Measurements from ENCODE around the gene ZNF550. TPM values are rescaled to one million over a fixed set of nuclear protein-coding genes. Genes with fewer than 3 reads are reported as not detected.

The ZNF550 gene
- total and polyA plus RNA-seq, 10 donors, result 5.4 to 39.5 (median 11.4) TPM

GRCh38 chr19:57558525-57558924 lies 1.1 kb downstream of the ZNF550 start:
- Histone ChIP-seq H3K4me3 (peak overlapping the region; percentile 72 to 99 (median 90)), H3K4me1 (peaks cover 10 to 26% (median 19%) of the 10 kb centered on the region in 6 donors), H3K36me3 (peaks cover 4 to 37% (median 28%) of the 10 kb centered on the region in 6 donors), H3K27me3 (replicated peaks in 1 of 7) (peaks cover 0 to 5% (median 0%) of the 10 kb centered on the region in 7 donors), H3K27ac (peak overlapping the region in 3 of 8 donors; percentile 82 to 87 (median 83)), H3K9me3 (peaks cover 0 to 67% (median 54%) of the 10 kb centered on the region in 8 donors)
- TF ChIP-seq POLR2A (IDR thresholded peaks at IDR 0.05) (no peak), POLR2AphosphoS5 (IDR thresholded peaks at IDR 0.05) (no peak), CTCF (IDR thresholded peaks at IDR 0.05 in 8 of 11, conservative IDR thresholded peaks at IDR 0.05 in 3 of 11) (no peak)
- intact Hi-C loops (cut with DNase I; ENCODE audit: low total_unique reads), result no loop called here
- DNase-seq, result no peak
- 45 to 54% (median 47%) methylated on average over 6 of the region's 6 CpGs for WGBS, 5 donors

DNA sequence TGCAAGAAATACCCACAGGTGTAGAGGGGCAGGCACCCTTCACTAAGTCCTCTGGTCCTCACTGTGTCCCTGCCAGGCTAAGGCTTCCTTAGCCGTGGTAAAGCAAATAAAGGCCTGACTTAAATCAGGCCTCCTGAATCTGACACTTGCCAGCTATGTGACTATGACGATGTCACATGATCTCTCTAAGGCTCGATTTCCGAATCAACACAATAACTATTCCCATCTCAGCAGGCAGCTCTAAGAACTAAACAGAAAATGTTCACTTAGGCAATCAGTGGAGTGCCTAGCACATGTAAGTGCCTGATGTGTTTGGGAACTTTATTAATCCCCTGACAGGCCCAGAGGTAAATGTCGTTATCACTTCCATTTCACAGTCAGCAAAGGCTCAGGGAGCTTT lies 2.0 kb downstream of the ZNF550 start:
- 89 to 95% (median 94%) methylated on average over 5 of the region's 5 CpGs for WGBS, 5 donors
- no peak for TF ChIP-seq POLR2A (IDR thresholded peaks at IDR 0.05)
- no peak for TF ChIP-seq POLR2AphosphoS5 (IDR thresholded peaks at IDR 0.05)
- TF ChIP-seq CTCF (IDR thresholded peaks at IDR 0.05 in 8 of 11, conservative IDR thresholded peaks at IDR 0.05 in 3 of 11), result no peak

DNA sequence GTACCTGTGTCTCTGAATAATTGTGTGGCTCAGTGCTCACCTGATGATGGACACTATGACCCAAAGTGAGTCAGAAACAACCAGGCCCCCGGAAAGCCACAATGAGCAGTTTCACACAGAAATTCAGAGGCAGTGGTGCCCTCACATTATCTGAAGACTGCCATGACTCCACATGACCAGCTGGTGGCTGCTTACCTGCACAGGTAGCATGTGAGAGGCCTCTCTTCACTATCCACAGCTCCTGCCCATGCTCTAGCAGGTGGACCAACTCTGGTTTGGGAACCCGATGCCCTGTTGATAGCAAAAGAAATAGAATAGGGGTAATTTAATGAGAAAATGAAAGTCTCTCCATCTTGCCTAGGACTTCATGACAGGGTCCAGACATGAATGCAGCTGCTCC lies 7.2 kb downstream of the ZNF550 start:
- intact Hi-C loops (cut with DNase I; ENCODE audit: low total_unique reads), result no loop called here
- H3K27me3 ChIP-seq (replicated peaks in 1 of 7), result no peaks in the 10 kb centered on the region
- no peak for DNase-seq
- TF ChIP-seq POLR2A (IDR thresholded peaks at IDR 0.05) (no peak), CTCF (IDR thresholded peaks at IDR 0.05 in 8 of 11, conservative IDR thresholded peaks at IDR 0.05 in 3 of 11) (no peak), POLR2AphosphoS5 (IDR thresholded peaks at IDR 0.05) (no peak)
- WGBS, 5 donors, result 92 to 100% (median 96%) methylated on average over 2 of the region's 2 CpGs
- peaks cover 33 to 98% (median 88%) of the 10 kb centered on the region in 6 donors for H3K36me3 ChIP-seq
- no peak overlapping the region for H3K4me3 ChIP-seq
- peaks cover 11 to 91% (median 87%) of the 10 kb centered on the region in 8 donors for H3K9me3 ChIP-seq
- no peak overlapping the region for H3K27ac ChIP-seq
- no peaks in the 10 kb centered on the region for H3K4me1 ChIP-seq

More for the DNA sequence above, 2.0 kb downstream of the ZNF550 start:
- H3K9me3 ChIP-seq, result peaks cover 0 to 67% (median 54%) of the 10 kb centered on the region in 8 donors
- peaks cover 0 to 2% (median 0%) of the 10 kb centered on the region in 7 donors for H3K27me3 ChIP-seq (replicated peaks in 1 of 7)
- H3K27ac ChIP-seq, result no peak overlapping the region
- H3K36me3 ChIP-seq, result peaks cover 4 to 46% (median 36%) of the 10 kb centered on the region in 6 donors
- no peak for DNase-seq
- intact Hi-C loops (cut with DNase I; ENCODE audit: low total_unique reads), result no loop called here
- H3K4me1 ChIP-seq, result peaks cover 10 to 26% (median 19%) of the 10 kb centered on the region in 6 donors
- no peak overlapping the region for H3K4me3 ChIP-seq

DNA sequence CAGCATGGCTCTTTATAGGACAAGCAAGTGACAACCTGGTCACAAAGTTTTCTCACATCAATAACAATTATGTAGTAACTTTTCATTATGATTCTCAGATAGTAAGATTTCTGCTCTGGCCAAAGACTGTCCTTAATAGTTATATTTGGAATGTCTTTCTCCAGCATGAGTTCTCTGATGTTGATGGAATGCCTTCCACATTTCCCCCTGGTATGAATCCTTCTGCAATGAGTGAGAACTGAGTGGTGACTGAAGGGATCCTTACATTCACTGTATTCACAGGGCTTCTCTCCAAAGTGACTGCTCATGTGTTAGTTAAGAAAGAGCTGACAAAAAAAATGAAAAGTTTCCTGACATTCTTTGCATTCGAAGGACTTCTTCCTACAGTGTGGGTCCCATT lies 13.2 kb downstream of the ZNF550 start:
- no peaks in the 10 kb centered on the region for H3K4me1 ChIP-seq
- peak overlapping the region in 1 of 8 donors; percentile 20 for H3K4me3 ChIP-seq
- no peak overlapping the region for H3K27ac ChIP-seq
- WGBS, 5 donors, result 94 to 100% (median 100%) methylated on average over 1 of the region's 1 CpG
- DNase-seq, result no peak
- H3K9me3 ChIP-seq, result peaks cover 42 to 100% (median 100%) of the 10 kb centered on the region in 8 donors
- TF ChIP-seq CTCF (IDR thresholded peaks at IDR 0.05 in 8 of 11, conservative IDR thresholded peaks at IDR 0.05 in 3 of 11) (no peak), POLR2A (IDR thresholded peaks at IDR 0.05) (no peak), POLR2AphosphoS5 (IDR thresholded peaks at IDR 0.05) (no peak)
- H3K36me3 ChIP-seq, result peaks cover 40 to 100% (median 98%) of the 10 kb centered on the region in 6 donors
- no peaks in the 10 kb centered on the region for H3K27me3 ChIP-seq (replicated peaks in 1 of 7)
- intact Hi-C loops (cut with DNase I; ENCODE audit: low total_unique reads), result no loop called here

Data from spleen (tissue), 11 donors.